PC-9 (cell line): ENCODE measurements around the gene LYRM9. TPM values are rescaled to one million over a fixed set of nuclear protein-coding genes. Genes with fewer than 3 reads are reported as not detected.
A peak's percentile ranks its signal among the peaks of the same experiment; 100 is the strongest.
"Not testable (repeated sequence)": the region's sequence is repeated elsewhere in the genome, so short reads cannot be mapped to it uniquely, and the experiment has no call there.

Source experiments
- BruUV-seq: library from RNA; stranded (reverse); fragments of 400-500 nt; replicated peaks from 2 replicates; lab custom pipeline; 2021; lab: Mats Ljungman, UMichigan
- CTCF ChIA-PET: fragments of 300-600 bp; sonication (Branson Sonifier 250); formaldehyde crosslinking; loops from one replicate; lab custom pipeline; 2022; ENCODE audit warnings: antibody characterized with exemption; lab: Charles Lee
- POLR2A ChIA-PET: fragments of 300-600 bp; sonication (Branson Sonifier 250); formaldehyde crosslinking; loops from one replicate; lab custom pipeline; 2022; ENCODE audit warnings: antibody characterized with exemption; ENCODE audit not compliant: unreplicated experiment; lab: Charles Lee
- DNase-seq, 2 experiments: peaks; one replicate each; pipeline versions ENCODE4 v3.0.0 to v3.0.0-alpha.2; 2015 to 2022; ENCODE audit warnings: mixed read lengths in 1 of 2
- H2AFZ ChIP-seq: fragments of 200-600 bp; sonication (generic); 2 replicates; pipeline ENCODE4 v1.8.1; 2017; ENCODE audit warnings: antibody characterized with exemption
- H3F3A ChIP-seq: fragments of 200-600 bp; sonication (generic); 2 replicates; pipeline ENCODE4 v1.8.1; 2017; ENCODE audit warnings: antibody characterized with exemption, mild to moderate bottlenecking, low read depth; ENCODE audit not compliant: insufficient read depth
- H3K27ac ChIP-seq: fragments of 200-600 bp; sonication (generic); 2 replicates; pipeline ENCODE4 v1.6.1; 2016; ENCODE audit warnings: mixed run types
- H3K27me3 ChIP-seq: fragments of 200-600 bp; sonication (generic); 2 replicates; pipeline ENCODE4 v1.6.1; 2016; ENCODE audit warnings: low read depth, mixed run types; ENCODE audit not compliant: insufficient read depth
- H3K36me3 ChIP-seq: fragments of 200-600 bp; sonication (generic); 2 replicates; pipeline ENCODE4 v1.6.1; 2016; ENCODE audit warnings: low read depth, mixed run types
- H3K4me1 ChIP-seq: fragments of 200-600 bp; sonication (generic); replicated peaks from 2 replicates; pipeline ENCODE4 v1.6.1; 2016; ENCODE audit warnings: mixed run types; ENCODE audit not compliant: insufficient read depth
- H3K4me2 ChIP-seq: fragments of 200-600 bp; sonication (generic); 2 replicates; pipeline ENCODE4 v1.6.1; 2017; ENCODE audit warnings: mixed run types
- H3K4me3 ChIP-seq: fragments of 200-600 bp; sonication (generic); 2 replicates; pipeline ENCODE4 v1.6.1; 2016; ENCODE audit warnings: mixed run types
- H3K79me2 ChIP-seq: fragments of 200-600 bp; sonication (generic); 2 replicates; pipeline ENCODE4 v1.6.1; 2017; ENCODE audit warnings: low read depth, mixed run types
- H3K9me2 ChIP-seq: fragments of 200-600 bp; sonication (generic); 2 replicates; pipeline ENCODE4 v1.8.1; 2017; ENCODE audit warnings: mild to moderate bottlenecking; ENCODE audit not compliant: insufficient read depth
- H3K9me3 ChIP-seq: fragments of 200-600 bp; sonication (generic); 2 replicates; pipeline ENCODE4 v1.8.1; 2016; ENCODE audit warnings: low read depth; ENCODE audit not compliant: insufficient read depth
- H4K20me1 ChIP-seq: fragments of 200-600 bp; sonication (generic); 2 replicates; pipeline ENCODE4 v1.8.1; 2017; ENCODE audit not compliant: insufficient read depth
- EZH2 ChIP-seq: fragments of 200-600 bp; sonication (generic); IDR thresholded peaks from 2 replicates; pipeline ENCODE4 v1.8.0; 2017; ENCODE audit warnings: antibody characterized with exemption, low read depth
- intact Hi-C: fragments of 100-400 bp; cut with micrococcal nuclease; formaldehyde crosslinking; loops from one replicate; pipeline ENCODE4 v1.10.0; 2022; ENCODE audit not compliant: unreplicated experiment
- total RNA-seq: library from RNA; stranded (reverse); gene quantifications from 2 replicates; pipeline ENCODE4 v1.2.3, GENCODE V29; 2021
- TF ChIP-seq, protein P1 (sequence below): fragments of 200-600 bp; sonication (generic); conservative IDR thresholded peaks from 2 replicates; pipeline ENCODE4 v1.6.1; 2017; ENCODE audit warnings: mixed run types, antibody characterized with exemption, mild to moderate bottlenecking, moderate library complexity

LYRM9 gene
- total RNA-seq, 1 experiment from 2014 or later = 7.6 TPM

DNA sequence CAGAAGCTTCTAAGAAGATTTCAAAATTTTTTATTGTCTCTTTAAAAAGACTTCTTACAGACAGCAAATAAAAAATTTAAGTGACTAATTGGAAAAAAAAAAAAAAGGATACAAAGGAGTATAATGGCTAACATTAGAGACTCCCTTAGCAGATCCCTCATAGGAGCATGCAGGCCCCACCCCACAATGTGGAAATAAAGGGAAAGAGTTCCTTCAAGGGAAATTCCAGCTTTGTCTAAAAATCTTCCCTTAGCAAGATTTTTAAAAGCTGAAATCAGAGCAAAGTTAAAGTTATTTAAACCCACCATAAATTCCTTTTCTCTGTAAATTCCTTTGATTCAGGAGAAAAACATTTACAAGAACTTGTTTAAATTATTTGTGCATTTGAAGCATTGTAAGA, 60.3 kb downstream of the LYRM9 start:
- H3K36me3 ChIP-seq = no peaks in the 10 kb centered on the region
- no peaks in the 10 kb centered on the region for H3F3A ChIP-seq
- H4K20me1 ChIP-seq = no peaks in the 10 kb centered on the region
- TF ChIP-seq, protein P1, sequence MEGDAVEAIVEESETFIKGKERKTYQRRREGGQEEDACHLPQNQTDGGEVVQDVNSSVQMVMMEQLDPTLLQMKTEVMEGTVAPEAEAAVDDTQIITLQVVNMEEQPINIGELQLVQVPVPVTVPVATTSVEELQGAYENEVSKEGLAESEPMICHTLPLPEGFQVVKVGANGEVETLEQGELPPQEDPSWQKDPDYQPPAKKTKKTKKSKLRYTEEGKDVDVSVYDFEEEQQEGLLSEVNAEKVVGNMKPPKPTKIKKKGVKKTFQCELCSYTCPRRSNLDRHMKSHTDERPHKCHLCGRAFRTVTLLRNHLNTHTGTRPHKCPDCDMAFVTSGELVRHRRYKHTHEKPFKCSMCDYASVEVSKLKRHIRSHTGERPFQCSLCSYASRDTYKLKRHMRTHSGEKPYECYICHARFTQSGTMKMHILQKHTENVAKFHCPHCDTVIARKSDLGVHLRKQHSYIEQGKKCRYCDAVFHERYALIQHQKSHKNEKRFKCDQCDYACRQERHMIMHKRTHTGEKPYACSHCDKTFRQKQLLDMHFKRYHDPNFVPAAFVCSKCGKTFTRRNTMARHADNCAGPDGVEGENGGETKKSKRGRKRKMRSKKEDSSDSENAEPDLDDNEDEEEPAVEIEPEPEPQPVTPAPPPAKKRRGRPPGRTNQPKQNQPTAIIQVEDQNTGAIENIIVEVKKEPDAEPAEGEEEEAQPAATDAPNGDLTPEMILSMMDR = no peak
- no peak for TF ChIP-seq EZH2
- H3K27ac ChIP-seq = no peak overlapping the region
- H2AFZ ChIP-seq = no peak overlapping the region
- intact Hi-C loops = no loop called here
- ChIA-PET CTCF (no interaction called here), POLR2A (no interaction called here)
- H3K4me1 ChIP-seq = no peaks in the 10 kb centered on the region
- no TSS peak for BruUV-seq
- no peaks in the 10 kb centered on the region for H3K9me3 ChIP-seq
- no peaks in the 10 kb centered on the region for H3K79me2 ChIP-seq
- DNase-seq = no peak
- no peaks in the 10 kb centered on the region for H3K27me3 ChIP-seq
- H3K4me3 ChIP-seq = no peak overlapping the region
- no peaks in the 10 kb centered on the region for H3K9me2 ChIP-seq
- H3K4me2 ChIP-seq = no peak overlapping the region

DNA sequence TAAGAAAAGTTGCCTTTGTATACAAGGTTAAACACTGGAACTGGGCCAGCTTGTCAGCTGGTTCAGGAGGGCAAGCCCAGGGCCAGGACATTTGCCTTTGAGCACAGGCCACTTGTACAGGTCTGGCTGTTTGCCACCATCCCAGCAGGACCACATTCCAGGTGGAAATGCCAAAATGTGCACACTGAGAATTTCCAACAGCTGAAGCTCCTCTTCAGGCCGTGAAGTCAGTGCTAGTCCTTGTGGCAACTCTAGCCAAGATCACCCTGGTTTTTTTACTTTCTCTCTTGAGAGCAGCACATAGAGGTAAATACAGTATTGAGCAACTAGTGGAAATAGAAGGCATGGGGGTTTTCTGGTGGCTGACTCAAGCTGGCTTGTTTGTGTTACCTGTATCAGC, 63.3 kb downstream of the LYRM9 start:
- H3F3A ChIP-seq, CTCF ChIA-PET: not testable (repeated sequence)

DNA sequence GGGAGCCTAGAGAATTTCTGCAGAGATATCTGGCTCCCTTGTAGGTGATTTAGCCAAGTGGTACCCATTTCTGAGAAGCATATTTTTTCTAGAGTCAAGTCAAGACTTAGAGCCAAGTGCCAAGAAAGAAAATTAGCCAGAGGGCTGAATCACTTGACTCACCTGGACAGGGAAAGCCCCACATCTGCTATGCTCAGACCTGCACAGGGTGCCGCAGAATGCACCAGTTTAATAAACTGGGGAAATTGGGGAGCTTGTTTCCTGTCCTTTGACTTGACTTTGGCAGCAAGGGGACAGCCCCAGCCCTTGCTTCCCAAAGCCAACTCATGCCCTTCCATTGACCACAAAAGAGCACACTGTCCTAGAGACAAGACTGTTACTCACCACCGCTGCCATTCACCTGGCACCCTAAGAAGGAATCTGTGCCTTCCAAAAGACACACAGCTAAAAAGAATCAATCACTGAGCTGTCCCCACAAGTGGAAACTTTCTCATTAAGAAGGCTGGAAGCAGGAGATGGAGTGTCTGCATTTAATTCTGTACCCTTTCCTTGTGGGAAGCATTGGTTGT, 63.9 kb downstream of the LYRM9 start:
- BruUV-seq, POLR2A ChIA-PET: not testable (repeated sequence)

More for the DNA sequence above, 63.3 kb downstream of the LYRM9 start:
- H3K27ac ChIP-seq, H3K79me2 ChIP-seq, BruUV-seq, intact Hi-C loops, H3K4me1 ChIP-seq, H3K9me3 ChIP-seq, H3K4me3 ChIP-seq, H2AFZ ChIP-seq, POLR2A ChIA-PET, H3K27me3 ChIP-seq, H3K36me3 ChIP-seq, H4K20me1 ChIP-seq, H3K9me2 ChIP-seq: not testable (repeated sequence)
- 0 out of 2 replicates have a peak overlapping the region, but pooled peaks have one; percentile 23 for H3K4me2 ChIP-seq
- DNase-seq = peak in 1 of 2 experiments; percentile 5

More for the DNA sequence above, 63.9 kb downstream of the LYRM9 start:
- H3K27ac ChIP-seq, CTCF ChIA-PET, H3K4me1 ChIP-seq, H3K9me2 ChIP-seq, H3K36me3 ChIP-seq, H3K27me3 ChIP-seq, H3K9me3 ChIP-seq, H3K4me2 ChIP-seq, H2AFZ ChIP-seq, H3F3A ChIP-seq, H3K4me3 ChIP-seq, H3K79me2 ChIP-seq, intact Hi-C loops, H4K20me1 ChIP-seq, DNase-seq: not testable (repeated sequence)

Other genes with a start within 250 kb of the LYRM9 start
- gene NOS2, start 92.8 kb downstream of the LYRM9 start, total RNA-seq = not detected in 2 replicates
- gene NLK, start 149.3 kb upstream of the LYRM9 start, total RNA-seq = 13.9 and 20.7 TPM in 2 replicates